ENCODE results near the gene TCF3.
"Not testable (repeated sequence)": the region's sequence is repeated elsewhere in the genome, so short reads cannot be mapped to it uniquely, and the experiment has no call there.

Gene TCF3

GRCh38 chr19:1672038-1672768 lies 19.8 kb upstream of the TCF3 start:
- peak; percentile 31 for DNase-seq (ENCODE audit: low read depth)
- TF ChIP-seq CTCF (conservative IDR thresholded peaks at IDR 0.05; ENCODE audit: low read length), result peak; percentile 74
- peak overlapping the region; percentile 22; the same call in 1 of the 2 replicates for H3K4me3 ChIP-seq (ENCODE audit: low read length)

GRCh38 chr19:1671716-1672037 lies 19.3 kb upstream of the TCF3 start:
- no peak overlapping the region for H3K4me3 ChIP-seq (ENCODE audit: low read length)
- no peak for DNase-seq (ENCODE audit: low read depth)
- TF ChIP-seq CTCF (conservative IDR thresholded peaks at IDR 0.05; ENCODE audit: low read length), result no peak

GRCh38 chr19:1670747-1671146 lies 18.3 kb upstream of the TCF3 start:
- DNase-seq (ENCODE audit: low read depth); H3K4me3 ChIP-seq (ENCODE audit: low read length): not testable (repeated sequence)

- no peak for DNase-seq (ENCODE audit: low read depth)
- no peak overlapping the region for H3K4me3 ChIP-seq (ENCODE audit: low read length)
- TF ChIP-seq CTCF (conservative IDR thresholded peaks at IDR 0.05; ENCODE audit: low read length), result no peak
Measured at GRCh38 chr19:1668486-1669270, 16.3 kb upstream of the TCF3 start.

- no peak for DNase-seq (ENCODE audit: low read depth)
- no peak overlapping the region for H3K4me3 ChIP-seq (ENCODE audit: low read length)
- no peak for TF ChIP-seq CTCF (conservative IDR thresholded peaks at IDR 0.05; ENCODE audit: low read length)
Measured at GRCh38 chr19:1668048-1668485, 15.7 kb upstream of the TCF3 start.

- DNase-seq (ENCODE audit: low read depth), result no peak
- H3K4me3 ChIP-seq (ENCODE audit: low read length), result no peak overlapping the region
- TF ChIP-seq CTCF (conservative IDR thresholded peaks at IDR 0.05; ENCODE audit: low read length), result no peak
Measured at GRCh38 chr19:1665565-1666047, 13.2 kb upstream of the TCF3 start.

- no peak for TF ChIP-seq CTCF (conservative IDR thresholded peaks at IDR 0.05; ENCODE audit: low read length)
Measured at GRCh38 chr19:1663852-1664251, 11.4 kb upstream of the TCF3 start.

GRCh38 chr19:1663227-1663626 lies 10.8 kb upstream of the TCF3 start:
- not testable (repeated sequence) for DNase-seq (ENCODE audit: low read depth); H3K4me3 ChIP-seq (ENCODE audit: low read length)

More at GRCh38 chr19:1663852-1664251, 11.4 kb upstream of the TCF3 start:
- H3K4me3 ChIP-seq (ENCODE audit: low read length), result no peak overlapping the region
- DNase-seq (ENCODE audit: low read depth), result no peak

Measured in AG10803 (cell line).